ENCODE results near the gene PROP1.
"Not testable (repeated sequence)": the region's sequence is repeated elsewhere in the genome, so short reads cannot be mapped to it uniquely, and the experiment has no call there.

- not testable (repeated sequence) for TF ChIP-seq CTCF (conservative IDR thresholded peaks at IDR 0.05 in 1 of 2, IDR thresholded peaks at IDR 0.05 in 1 of 2; ENCODE audit: extremely low read depth in 1 of 2, insufficient read depth in 1 of 2, low read depth in 1 of 2, low read length in 2 of 2); EZH2 (IDR thresholded peaks at IDR 0.05; ENCODE audit: borderline replicate concordance, low read length)
Measured at GRCh38 chr5:178007272-178007671, 11.2 kb upstream of the PROP1 start.

Data from mammary epithelial cell (primary cell).